Activated naive CD4-positive, alpha-beta T cell treated with anti-CD3 and anti-CD28 coated beads, Interleukin-2, amount 50 U/mL, for 24 hours (primary cell): Measurements from ENCODE around the gene FBN3.
"Not testable (repeated sequence)": the region's sequence is repeated elsewhere in the genome, so short reads cannot be mapped to it uniquely, and the experiment has no call there.

Source experiments
- H3K27ac Mint-ChIP-seq: one replicate; pipeline ENCODE4 v1.8.0; 2021; ENCODE audit warnings: mild to moderate bottlenecking, mixed read lengths
- H3K27me3 Mint-ChIP-seq: one replicate; pipeline ENCODE4 v1.8.0; 2021; ENCODE audit warnings: mixed read lengths
- H3K36me3 Mint-ChIP-seq: one replicate; pipeline ENCODE4 v1.8.0; 2021; ENCODE audit warnings: mixed read lengths
- H3K4me1 Mint-ChIP-seq: one replicate; pipeline ENCODE4 v1.8.0; 2021; ENCODE audit warnings: mixed read lengths
- H3K4me3 Mint-ChIP-seq: one replicate; pipeline ENCODE4 v1.8.0; 2021; ENCODE audit warnings: mild to moderate bottlenecking, mixed read lengths
- H3K9me3 Mint-ChIP-seq: one replicate; pipeline ENCODE4 v1.8.0; 2021; ENCODE audit warnings: mixed read lengths

The FBN3 gene

GRCh38 chr19:8155318-8155717 is 5.9 kb upstream of the FBN3 start:
- H3K4me1 Mint-ChIP-seq: peaks cover 4% of the 10 kb centered on the region
- no peaks in the 10 kb centered on the region for H3K9me3 Mint-ChIP-seq
- H3K27ac Mint-ChIP-seq: no peak overlapping the region
- peaks cover 25% of the 10 kb centered on the region for H3K27me3 Mint-ChIP-seq
- H3K36me3 Mint-ChIP-seq: no peaks in the 10 kb centered on the region
- no peak overlapping the region for H3K4me3 Mint-ChIP-seq

- not testable (repeated sequence) for H3K36me3 Mint-ChIP-seq, H3K4me3 Mint-ChIP-seq, H3K9me3 Mint-ChIP-seq, H3K4me1 Mint-ChIP-seq, H3K27ac Mint-ChIP-seq
- H3K27me3 Mint-ChIP-seq: peaks cover 28% of the 10 kb centered on the region
Observed at GRCh38 chr19:8154014-8154413, 4.6 kb upstream of the FBN3 start.

GRCh38 chr19:8151767-8152035 is 2.3 kb upstream of the FBN3 start:
- no peak overlapping the region for H3K4me3 Mint-ChIP-seq
- H3K27me3 Mint-ChIP-seq: peaks cover 33% of the 10 kb centered on the region
- H3K36me3 Mint-ChIP-seq: no peaks in the 10 kb centered on the region
- H3K9me3 Mint-ChIP-seq: no peaks in the 10 kb centered on the region
- peaks cover 5% of the 10 kb centered on the region for H3K4me1 Mint-ChIP-seq
- no peak overlapping the region for H3K27ac Mint-ChIP-seq

- no peak overlapping the region for H3K27ac Mint-ChIP-seq
- H3K4me1 Mint-ChIP-seq: peaks cover 5% of the 10 kb centered on the region
- no peaks in the 10 kb centered on the region for H3K36me3 Mint-ChIP-seq
- no peaks in the 10 kb centered on the region for H3K9me3 Mint-ChIP-seq
- no peak overlapping the region for H3K4me3 Mint-ChIP-seq
- peaks cover 35% of the 10 kb centered on the region for H3K27me3 Mint-ChIP-seq
Observed at GRCh38 chr19:8150998-8151766, 1.8 kb upstream of the FBN3 start.

- no peaks in the 10 kb centered on the region for H3K9me3 Mint-ChIP-seq
- H3K27ac Mint-ChIP-seq: no peak overlapping the region
- H3K4me3 Mint-ChIP-seq: peak overlapping the region; percentile 7
- peaks cover 5% of the 10 kb centered on the region for H3K4me1 Mint-ChIP-seq
- H3K36me3 Mint-ChIP-seq: no peaks in the 10 kb centered on the region
- H3K27me3 Mint-ChIP-seq: peaks cover 31% of the 10 kb centered on the region
Observed at GRCh38 chr19:8150178-8150865, 930 bp upstream of the FBN3 start.

GRCh38 chr19:8148410-8149260 is 757 bp downstream of the FBN3 start:
- peaks cover 5% of the 10 kb centered on the region for H3K4me1 Mint-ChIP-seq
- H3K27ac Mint-ChIP-seq: peak overlapping the region; percentile 21
- H3K36me3 Mint-ChIP-seq: no peaks in the 10 kb centered on the region
- H3K27me3 Mint-ChIP-seq: peaks cover 26% of the 10 kb centered on the region
- H3K9me3 Mint-ChIP-seq: no peaks in the 10 kb centered on the region
- peak overlapping the region; percentile 80 for H3K4me3 Mint-ChIP-seq

GRCh38 chr19:8148088-8148409 is 1.3 kb downstream of the FBN3 start:
- Mint-ChIP-seq H3K27ac (peak overlapping the region; percentile 21), H3K9me3 (no peaks in the 10 kb centered on the region), H3K4me1 (peaks cover 5% of the 10 kb centered on the region), H3K27me3 (peaks cover 23% of the 10 kb centered on the region), H3K36me3 (no peaks in the 10 kb centered on the region), H3K4me3 (peak overlapping the region; percentile 80)

- Mint-ChIP-seq H3K36me3 (no peaks in the 10 kb centered on the region), H3K27ac (no peak overlapping the region), H3K9me3 (no peaks in the 10 kb centered on the region), H3K4me3 (no peak overlapping the region), H3K27me3 (peaks cover 25% of the 10 kb centered on the region), H3K4me1 (peaks cover 5% of the 10 kb centered on the region)
Observed at GRCh38 chr19:8147582-8147978, 1.8 kb downstream of the FBN3 start.

GRCh38 chr19:8146877-8147581 is 2.4 kb downstream of the FBN3 start:
- Mint-ChIP-seq H3K9me3 (no peaks in the 10 kb centered on the region), H3K4me3 (no peak overlapping the region), H3K27me3 (peaks cover 25% of the 10 kb centered on the region), H3K36me3 (no peaks in the 10 kb centered on the region), H3K4me1 (peaks cover 5% of the 10 kb centered on the region), H3K27ac (peak overlapping the region; percentile 1)

GRCh38 chr19:8144273-8144995 is 5.0 kb downstream of the FBN3 start:
- Mint-ChIP-seq H3K27me3 (peaks cover 12% of the 10 kb centered on the region), H3K27ac (no peak overlapping the region), H3K9me3 (no peaks in the 10 kb centered on the region), H3K36me3 (no peaks in the 10 kb centered on the region), H3K4me1 (peaks cover 5% of the 10 kb centered on the region), H3K4me3 (no peak overlapping the region)

GRCh38 chr19:8143041-8143440 is 6.4 kb downstream of the FBN3 start:
- Mint-ChIP-seq H3K9me3 (no peaks in the 10 kb centered on the region), H3K36me3 (no peaks in the 10 kb centered on the region), H3K4me3 (no peak overlapping the region), H3K4me1 (peaks cover under 1% of the 10 kb centered on the region), H3K27ac (no peak overlapping the region), H3K27me3 (peaks cover 6% of the 10 kb centered on the region)

GRCh38 chr19:8142513-8142900 is 6.9 kb downstream of the FBN3 start:
- no peaks in the 10 kb centered on the region for H3K9me3 Mint-ChIP-seq
- peaks cover 4% of the 10 kb centered on the region for H3K27me3 Mint-ChIP-seq
- H3K36me3 Mint-ChIP-seq: no peaks in the 10 kb centered on the region
- no peak overlapping the region for H3K4me3 Mint-ChIP-seq
- no peak overlapping the region for H3K27ac Mint-ChIP-seq
- no peaks in the 10 kb centered on the region for H3K4me1 Mint-ChIP-seq

GRCh38 chr19:8141726-8142512 is 7.5 kb downstream of the FBN3 start:
- Mint-ChIP-seq H3K36me3 (no peaks in the 10 kb centered on the region), H3K4me3 (no peak overlapping the region), H3K9me3 (no peaks in the 10 kb centered on the region), H3K27ac (no peak overlapping the region), H3K4me1 (no peaks in the 10 kb centered on the region), H3K27me3 (peaks cover 4% of the 10 kb centered on the region)

- Mint-ChIP-seq H3K9me3 (no peaks in the 10 kb centered on the region), H3K27ac (no peak overlapping the region), H3K4me1 (no peaks in the 10 kb centered on the region), H3K36me3 (no peaks in the 10 kb centered on the region), H3K27me3 (peaks cover 1% of the 10 kb centered on the region), H3K4me3 (no peak overlapping the region)
Observed at GRCh38 chr19:8138201-8138600, 11.2 kb downstream of the FBN3 start.
